Mucosa of stomach (tissue), 1 donor: Measurements from ENCODE around the gene PPP1CA.
"Not testable (repeated sequence)": the region's sequence is repeated elsewhere in the genome, so short reads cannot be mapped to it uniquely, and the experiment has no call there.

Source experiments
- H3K27me3 ChIP-seq: one replicate; pipeline ENCODE4 v1.7.0; 2013; ENCODE audit warnings: mild to moderate bottlenecking, low read length; ENCODE audit not compliant: control insufficient read depth, insufficient read depth
- H3K36me3 ChIP-seq: one replicate; pipeline ENCODE4 v1.7.0; 2013; ENCODE audit warnings: low read length; ENCODE audit not compliant: control insufficient read depth, insufficient read depth
- H3K4me1 ChIP-seq: one replicate; pipeline ENCODE4 v1.7.0; 2013; ENCODE audit warnings: mild to moderate bottlenecking, low read length; ENCODE audit not compliant: control insufficient read depth, insufficient read depth
- H3K4me3 ChIP-seq: one replicate; pipeline ENCODE4 v1.7.0; 2013; ENCODE audit warnings: low read length
- H3K9ac ChIP-seq: one replicate; pipeline ENCODE4 v1.7.0; 2013; ENCODE audit warnings: mild to moderate bottlenecking, low read length, moderate library complexity
- H3K9me3 ChIP-seq: one replicate; pipeline ENCODE4 v1.7.0; 2013; ENCODE audit warnings: mild to moderate bottlenecking, low read length, moderate library complexity; ENCODE audit not compliant: control insufficient read depth
- donor health status: Pancreatic carcinoma.

The PPP1CA gene

GRCh38 chr11:67410369-67410831 is 8.7 kb upstream of the PPP1CA start:
- Histone ChIP-seq H3K4me3 (no peak overlapping the region), H3K4me1 (peaks cover 36% of the 10 kb centered on the region), H3K9ac (no peak overlapping the region), H3K27me3 (peaks cover 17% of the 10 kb centered on the region), H3K36me3 (no peaks in the 10 kb centered on the region), H3K9me3 (no peaks in the 10 kb centered on the region)

DNA sequence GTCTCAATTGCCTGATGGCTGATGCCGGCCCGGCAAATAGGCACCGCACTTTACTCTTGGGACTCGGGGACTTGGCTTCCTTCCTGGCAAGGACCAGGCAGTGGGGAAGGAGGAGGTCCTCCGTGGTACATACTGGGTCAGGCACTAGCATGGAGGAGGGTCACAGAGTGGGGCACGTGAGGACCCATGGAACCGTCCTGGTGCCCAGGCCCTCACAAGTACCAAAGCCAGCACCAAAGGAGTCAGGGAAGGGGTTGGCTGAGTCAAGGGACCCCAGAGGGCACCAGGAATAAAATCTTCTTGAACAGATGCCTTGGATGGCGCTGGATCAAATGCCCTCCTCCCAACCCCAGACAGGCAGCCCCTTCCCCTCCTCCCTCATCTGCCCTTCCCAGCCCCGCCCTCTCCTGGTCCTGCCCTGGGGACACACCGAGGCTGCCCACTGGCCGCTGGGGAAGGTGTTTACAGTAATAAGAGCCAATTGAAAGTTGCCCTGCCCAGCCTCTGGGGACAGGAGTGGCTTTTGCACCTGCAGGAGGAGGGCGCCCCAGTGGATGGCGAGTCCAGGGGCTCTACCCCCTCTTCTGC is 8.2 kb upstream of the PPP1CA start:
- H3K36me3 ChIP-seq: no peaks in the 10 kb centered on the region
- no peaks in the 10 kb centered on the region for H3K9me3 ChIP-seq
- H3K27me3 ChIP-seq: peaks cover 13% of the 10 kb centered on the region
- peak overlapping the region; percentile 37 for H3K9ac ChIP-seq
- H3K4me1 ChIP-seq: peaks cover 33% of the 10 kb centered on the region
- no peak overlapping the region for H3K4me3 ChIP-seq

DNA sequence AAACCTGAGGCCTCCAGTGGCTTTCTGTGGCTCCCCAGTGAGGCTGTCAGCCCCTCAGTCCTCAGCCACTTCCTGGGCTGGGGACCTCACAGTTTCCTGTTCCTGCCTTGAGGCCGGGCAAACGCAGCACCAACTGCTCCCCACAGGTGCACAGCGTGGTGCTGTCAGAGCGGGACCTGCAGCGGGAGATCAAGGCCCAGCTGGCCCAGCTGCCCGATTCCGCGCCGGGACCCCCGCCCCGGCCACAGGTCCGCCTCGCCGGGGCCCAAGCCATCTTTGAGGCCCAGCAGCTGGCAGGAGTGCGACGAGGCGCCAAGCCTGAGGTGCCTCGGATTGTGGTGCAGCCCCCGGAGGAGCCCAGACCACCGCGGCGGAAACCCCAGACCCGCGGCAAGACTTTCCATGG is 7.6 kb upstream of the PPP1CA start:
- peaks cover 29% of the 10 kb centered on the region for H3K4me1 ChIP-seq

DNA sequence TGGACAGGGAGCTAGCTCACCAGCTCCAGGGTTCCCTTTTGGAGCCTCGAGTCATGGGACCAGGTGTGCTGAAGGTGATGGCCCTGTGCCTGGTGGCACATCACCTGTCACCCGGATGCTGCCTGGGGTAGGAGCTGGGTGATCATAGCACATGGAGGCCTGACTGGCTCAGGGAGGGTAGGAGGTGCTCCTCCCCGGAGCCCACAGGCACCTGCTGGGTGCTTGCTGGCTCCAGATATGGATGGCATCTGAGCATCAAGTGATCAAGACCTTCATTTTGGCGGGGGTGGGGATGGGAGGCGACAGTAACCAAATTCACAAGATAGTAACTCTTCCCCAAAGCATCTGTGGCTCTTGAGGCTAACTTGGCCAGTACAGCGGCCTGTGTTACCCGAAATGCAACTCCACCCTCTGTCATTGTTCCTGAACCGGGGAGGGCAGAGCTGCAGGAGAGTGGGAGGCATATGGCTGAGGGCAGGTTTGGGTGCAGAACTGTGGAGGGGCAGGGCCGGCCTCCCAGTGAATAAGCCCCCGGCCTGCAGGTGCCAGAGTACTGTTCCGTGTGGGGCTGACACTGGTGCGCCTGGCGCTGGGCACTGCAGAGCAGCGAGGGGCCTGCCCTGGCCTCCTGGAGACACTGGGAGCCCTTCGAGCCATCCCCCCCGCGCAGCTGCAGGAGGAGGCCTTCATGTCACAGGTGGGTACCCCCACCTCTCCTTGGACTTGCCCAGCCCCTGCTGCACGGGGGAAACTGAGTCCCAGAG is 7.0 kb upstream of the PPP1CA start:
- Histone ChIP-seq H3K9ac (no peak overlapping the region), H3K36me3 (no peaks in the 10 kb centered on the region), H3K9me3 (no peaks in the 10 kb centered on the region), H3K27me3 (peaks cover 13% of the 10 kb centered on the region), H3K4me1 (peaks cover 27% of the 10 kb centered on the region), H3K4me3 (no peak overlapping the region)

More for the DNA sequence above, 7.6 kb upstream of the PPP1CA start:
- H3K9me3 ChIP-seq: no peaks in the 10 kb centered on the region
- H3K9ac ChIP-seq: peak overlapping the region; percentile 37
- H3K36me3 ChIP-seq: no peaks in the 10 kb centered on the region
- peaks cover 13% of the 10 kb centered on the region for H3K27me3 ChIP-seq
- no peak overlapping the region for H3K4me3 ChIP-seq

- Histone ChIP-seq H3K36me3 (no peaks in the 10 kb centered on the region), H3K9me3 (no peaks in the 10 kb centered on the region), H3K4me3 (no peak overlapping the region), H3K4me1 (peaks cover 23% of the 10 kb centered on the region), H3K27me3 (peaks cover 13% of the 10 kb centered on the region), H3K9ac (no peak overlapping the region)
Observed at GRCh38 chr11:67407688-67408163, 6.1 kb upstream of the PPP1CA start.

GRCh38 chr11:67406969-67407687 is 5.5 kb upstream of the PPP1CA start:
- Histone ChIP-seq H3K9ac (no peak overlapping the region), H3K4me3 (no peak overlapping the region), H3K36me3 (no peaks in the 10 kb centered on the region), H3K9me3 (no peaks in the 10 kb centered on the region), H3K4me1 (peaks cover 26% of the 10 kb centered on the region), H3K27me3 (peaks cover 13% of the 10 kb centered on the region)

- H3K36me3 ChIP-seq: no peaks in the 10 kb centered on the region
- H3K4me1 ChIP-seq: peaks cover 26% of the 10 kb centered on the region
- H3K4me3 ChIP-seq: no peak overlapping the region
- H3K9ac ChIP-seq: no peak overlapping the region
- no peaks in the 10 kb centered on the region for H3K9me3 ChIP-seq
- peaks cover 13% of the 10 kb centered on the region for H3K27me3 ChIP-seq
Observed at GRCh38 chr11:67406420-67406968, 4.8 kb upstream of the PPP1CA start.

- Histone ChIP-seq H3K4me1 (peaks cover 21% of the 10 kb centered on the region), H3K9me3 (no peaks in the 10 kb centered on the region), H3K9ac (no peak overlapping the region), H3K4me3 (no peak overlapping the region), H3K36me3 (no peaks in the 10 kb centered on the region), H3K27me3 (peaks cover 7% of the 10 kb centered on the region)
Observed at GRCh38 chr11:67405688-67406339, 4.2 kb upstream of the PPP1CA start.

GRCh38 chr11:67405196-67405567 is 3.5 kb upstream of the PPP1CA start:
- Histone ChIP-seq H3K27me3 (peaks cover 3% of the 10 kb centered on the region), H3K9ac (no peak overlapping the region), H3K4me3 (no peak overlapping the region), H3K4me1 (peaks cover 22% of the 10 kb centered on the region), H3K36me3 (no peaks in the 10 kb centered on the region), H3K9me3 (no peaks in the 10 kb centered on the region)

DNA sequence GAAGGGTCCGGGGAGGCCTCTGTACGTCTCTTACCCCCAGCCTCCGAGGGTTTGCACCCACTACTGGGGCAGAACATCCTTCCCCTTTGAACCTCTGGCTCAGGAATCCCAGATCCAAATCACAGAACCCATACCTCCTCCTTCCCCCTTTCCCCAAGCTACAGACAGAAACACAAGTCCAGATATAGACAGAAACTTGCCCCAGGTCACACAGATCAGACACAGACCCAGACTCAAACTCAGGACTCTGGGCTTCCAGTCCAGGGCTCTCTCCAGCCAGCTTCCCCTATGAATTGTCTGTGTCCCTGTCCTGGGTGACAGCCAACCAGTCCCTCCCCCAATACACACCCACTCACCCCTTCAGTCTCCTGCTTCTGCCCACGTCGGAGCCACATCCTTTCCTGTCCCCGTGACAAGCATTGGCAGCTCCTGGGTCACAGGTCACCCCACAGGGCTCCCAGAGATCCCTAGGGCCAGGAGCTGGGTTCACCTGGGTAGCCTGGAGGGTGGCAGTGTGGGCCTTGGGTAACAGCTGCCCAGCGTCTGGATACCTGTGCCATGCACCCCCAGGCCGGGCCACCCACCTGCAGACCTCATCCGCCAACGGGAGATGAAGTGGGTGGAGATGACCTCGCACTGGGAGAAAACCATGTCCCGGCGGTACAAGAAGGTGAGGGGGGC is 3.0 kb upstream of the PPP1CA start:
- H3K36me3 ChIP-seq: no peaks in the 10 kb centered on the region
- H3K9ac ChIP-seq: no peak overlapping the region
- H3K27me3 ChIP-seq: peaks cover 3% of the 10 kb centered on the region
- no peaks in the 10 kb centered on the region for H3K9me3 ChIP-seq
- no peak overlapping the region for H3K4me3 ChIP-seq
- H3K4me1 ChIP-seq: peaks cover 18% of the 10 kb centered on the region

- not testable (repeated sequence) for H3K27me3 ChIP-seq, H3K9ac ChIP-seq, H3K4me3 ChIP-seq, H3K36me3 ChIP-seq, H3K9me3 ChIP-seq
- H3K4me1 ChIP-seq: peaks cover 16% of the 10 kb centered on the region
Observed at GRCh38 chr11:67403085-67403484, 1.4 kb upstream of the PPP1CA start.
